ENCODE measurements around the gene SPRYD3.
A peak's percentile ranks its signal among the peaks of the same experiment; 100 is the strongest.

Gene SPRYD3

GRCh38 chr12:53079226-53080117 is at the start of gene SPRYD3:
Gene SPRYD3, minus strand, starts transcription at chr12:53079390. Its CDS starts 57 bp downstream, at chr12:53079333.
- peaks cover 2 to 27% (median 17%) of the 10 kb centered on the region in 5 donors for H3K4me1 ChIP-seq (ENCODE audit: control insufficient read depth in 5 of 5, insufficient read depth in 5 of 5, low read length in 5 of 5)
- H3K27ac ChIP-seq (ENCODE audit: low read depth, low read length), result peak within 1 kb of the TSS; percentile 92
- peaks cover 4 to 30% (median 28%) of the 10 kb centered on the region in 5 donors for H3K36me3 ChIP-seq (ENCODE audit: control insufficient read depth in 5 of 5, insufficient read depth in 5 of 5, low read length in 5 of 5)
- H3K27me3 ChIP-seq (ENCODE audit: control insufficient read depth in 5 of 5, insufficient read depth in 4 of 5, low read length in 5 of 5), result no peaks in the 10 kb centered on the region
- H3K4me3 ChIP-seq (ENCODE audit: low read depth in 1 of 5, low read length in 5 of 5), result peak within 1 kb of the TSS; percentile 60 to 85 (median 78)
- peak within 1 kb of the TSS; percentile 75 to 87 (median 82) for H3K9ac ChIP-seq (ENCODE audit: low read length in 5 of 5)
- H3K9me3 ChIP-seq (ENCODE audit: control insufficient read depth in 5 of 5, low read length in 5 of 5), result no peaks in the 10 kb centered on the region

DNA sequence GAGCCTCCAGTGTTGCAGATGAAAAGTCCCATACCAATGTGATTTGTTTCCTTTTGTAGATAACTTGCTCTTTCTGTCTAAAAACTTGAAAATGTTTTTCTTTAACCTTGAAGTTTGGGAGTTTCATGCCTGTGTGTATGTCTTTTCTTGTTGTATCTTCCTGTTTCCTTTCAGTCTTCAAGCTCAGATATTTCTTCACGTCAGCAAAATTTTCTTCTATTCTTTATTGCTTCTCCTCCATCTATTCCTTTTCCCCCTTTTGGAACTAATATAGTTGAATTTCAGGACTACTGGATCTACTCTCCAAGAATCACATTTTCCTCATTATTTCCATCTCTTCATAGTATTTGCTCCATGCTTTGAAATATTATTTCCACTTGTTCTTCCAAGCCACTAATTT is 48.0 kb upstream of the SPRYD3 start:
- Histone ChIP-seq H3K9me3 (ENCODE audit: control insufficient read depth in 5 of 5, low read length in 5 of 5) (no peaks in the 10 kb centered on the region), H3K4me1 (ENCODE audit: control insufficient read depth in 5 of 5, insufficient read depth in 5 of 5, low read length in 5 of 5) (no peaks in the 10 kb centered on the region), H3K9ac (ENCODE audit: low read length in 5 of 5) (no peak overlapping the region), H3K27ac (ENCODE audit: low read depth, low read length) (no peak overlapping the region), H3K27me3 (ENCODE audit: control insufficient read depth in 5 of 5, insufficient read depth in 4 of 5, low read length in 5 of 5) (peaks cover 0 to 4% (median 0%) of the 10 kb centered on the region in 5 donors), H3K4me3 (ENCODE audit: low read depth in 1 of 5, low read length in 5 of 5) (no peak overlapping the region), H3K36me3 (ENCODE audit: control insufficient read depth in 5 of 5, insufficient read depth in 5 of 5, low read length in 5 of 5) (no peaks in the 10 kb centered on the region)

- H3K9ac ChIP-seq (ENCODE audit: low read length in 5 of 5), result no peak overlapping the region
- H3K27me3 ChIP-seq (ENCODE audit: control insufficient read depth in 5 of 5, insufficient read depth in 4 of 5, low read length in 5 of 5), result no peaks in the 10 kb centered on the region
Measured at GRCh38 chr12:53124352-53124723, 45.1 kb upstream of the SPRYD3 start.

DNA sequence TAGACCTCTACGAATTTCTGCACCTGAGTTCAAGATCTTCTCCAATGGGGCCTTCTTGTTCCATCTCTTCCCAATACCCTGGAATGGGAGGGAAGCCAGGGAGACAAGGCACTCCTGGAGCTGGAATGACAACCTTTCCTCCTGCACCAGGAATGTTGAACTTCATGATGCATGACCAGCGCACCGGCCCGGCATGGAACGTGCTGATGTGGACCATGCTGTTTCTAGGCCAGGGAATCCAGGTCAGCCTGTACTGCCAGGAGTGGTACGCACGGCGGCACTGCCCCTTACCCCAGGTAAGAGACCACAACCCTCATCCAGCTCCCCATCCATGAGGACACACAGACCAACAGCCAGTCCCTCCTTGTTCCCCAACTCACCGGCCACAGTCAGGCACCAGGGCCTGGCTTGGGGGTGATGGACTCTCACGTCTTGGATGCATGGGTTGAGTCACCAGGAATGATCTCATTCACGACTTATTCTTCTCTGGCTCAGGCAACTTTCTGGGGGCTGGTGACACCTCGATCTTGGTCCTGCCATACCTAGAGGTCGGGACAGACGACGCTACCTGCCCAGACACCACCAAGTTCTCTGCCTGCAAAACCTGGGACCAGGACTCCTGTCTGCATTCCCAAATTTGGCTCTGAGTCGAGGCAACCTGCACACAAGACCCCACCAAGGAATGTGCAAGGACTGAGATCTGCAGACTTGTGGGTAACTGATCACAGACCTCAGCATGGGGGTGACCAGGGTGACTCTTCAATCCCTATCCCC is 44.6 kb upstream of the SPRYD3 start:
- Histone ChIP-seq H3K4me3 (ENCODE audit: low read depth in 1 of 5, low read length in 5 of 5) (no peak overlapping the region), H3K4me1 (ENCODE audit: control insufficient read depth in 5 of 5, insufficient read depth in 5 of 5, low read length in 5 of 5) (no peaks in the 10 kb centered on the region), H3K9me3 (ENCODE audit: control insufficient read depth in 5 of 5, low read length in 5 of 5) (no peaks in the 10 kb centered on the region), H3K27ac (ENCODE audit: low read depth, low read length) (no peak overlapping the region), H3K27me3 (ENCODE audit: control insufficient read depth in 5 of 5, insufficient read depth in 4 of 5, low read length in 5 of 5) (peaks cover 0 to 2% (median 0%) of the 10 kb centered on the region in 5 donors), H3K36me3 (ENCODE audit: control insufficient read depth in 5 of 5, insufficient read depth in 5 of 5, low read length in 5 of 5) (no peaks in the 10 kb centered on the region), H3K9ac (ENCODE audit: low read length in 5 of 5) (no peak overlapping the region)

More at GRCh38 chr12:53124352-53124723, 45.1 kb upstream of the SPRYD3 start:
- H3K9me3 ChIP-seq (ENCODE audit: control insufficient read depth in 5 of 5, low read length in 5 of 5), result no peaks in the 10 kb centered on the region
- H3K4me3 ChIP-seq (ENCODE audit: low read depth in 1 of 5, low read length in 5 of 5), result no peak overlapping the region
- H3K36me3 ChIP-seq (ENCODE audit: control insufficient read depth in 5 of 5, insufficient read depth in 5 of 5, low read length in 5 of 5), result no peaks in the 10 kb centered on the region
- no peak overlapping the region for H3K27ac ChIP-seq (ENCODE audit: low read depth, low read length)
- H3K4me1 ChIP-seq (ENCODE audit: control insufficient read depth in 5 of 5, insufficient read depth in 5 of 5, low read length in 5 of 5), result no peaks in the 10 kb centered on the region

DNA sequence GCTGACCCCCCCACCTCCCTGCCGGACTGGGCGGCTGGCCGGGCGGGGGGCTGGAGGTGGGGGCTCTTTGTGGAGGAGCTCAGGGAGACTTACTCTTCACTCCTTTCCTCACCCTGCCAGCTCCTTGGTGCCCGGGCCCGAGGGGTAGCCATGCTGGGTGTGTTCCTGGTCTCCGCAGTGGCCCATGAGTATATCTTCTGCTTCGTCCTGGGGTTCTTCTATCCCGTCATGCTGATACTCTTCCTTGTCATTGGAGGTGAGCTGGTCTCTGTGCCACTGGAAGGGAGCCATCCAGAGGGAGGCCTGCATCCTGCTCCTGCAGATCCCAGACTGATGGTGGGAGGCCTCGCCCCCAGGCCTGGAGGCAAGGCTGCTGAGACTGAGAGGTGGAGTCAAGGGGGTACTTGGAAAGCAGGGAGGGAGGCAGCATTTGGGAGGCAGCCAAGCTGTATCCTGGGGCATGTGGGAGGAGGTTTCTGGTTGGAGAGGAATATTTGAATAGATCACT is 43.8 kb upstream of the SPRYD3 start:
- Histone ChIP-seq H3K9me3 (ENCODE audit: control insufficient read depth in 5 of 5, low read length in 5 of 5) (no peaks in the 10 kb centered on the region), H3K36me3 (ENCODE audit: control insufficient read depth in 5 of 5, insufficient read depth in 5 of 5, low read length in 5 of 5) (no peaks in the 10 kb centered on the region), H3K4me1 (ENCODE audit: control insufficient read depth in 5 of 5, insufficient read depth in 5 of 5, low read length in 5 of 5) (no peaks in the 10 kb centered on the region), H3K4me3 (ENCODE audit: low read depth in 1 of 5, low read length in 5 of 5) (no peak overlapping the region), H3K27ac (ENCODE audit: low read depth, low read length) (no peak overlapping the region), H3K27me3 (ENCODE audit: control insufficient read depth in 5 of 5, insufficient read depth in 4 of 5, low read length in 5 of 5) (peaks cover 0 to 2% (median 0%) of the 10 kb centered on the region in 5 donors), H3K9ac (ENCODE audit: low read length in 5 of 5) (no peak overlapping the region)

- Histone ChIP-seq H3K4me3 (ENCODE audit: low read depth in 1 of 5, low read length in 5 of 5) (no peak overlapping the region), H3K27ac (ENCODE audit: low read depth, low read length) (no peak overlapping the region), H3K36me3 (ENCODE audit: control insufficient read depth in 5 of 5, insufficient read depth in 5 of 5, low read length in 5 of 5) (no peaks in the 10 kb centered on the region), H3K9ac (ENCODE audit: low read length in 5 of 5) (no peak overlapping the region), H3K9me3 (ENCODE audit: control insufficient read depth in 5 of 5, low read length in 5 of 5) (no peaks in the 10 kb centered on the region), H3K4me1 (ENCODE audit: control insufficient read depth in 5 of 5, insufficient read depth in 5 of 5, low read length in 5 of 5) (no peaks in the 10 kb centered on the region), H3K27me3 (ENCODE audit: control insufficient read depth in 5 of 5, insufficient read depth in 4 of 5, low read length in 5 of 5) (peaks cover 0 to 2% (median 0%) of the 10 kb centered on the region in 5 donors)
Measured at GRCh38 chr12:53120685-53121525, 41.7 kb upstream of the SPRYD3 start.

GRCh38 chr12:53118751-53119300 is 39.6 kb upstream of the SPRYD3 start:
- Histone ChIP-seq H3K27me3 (ENCODE audit: control insufficient read depth in 5 of 5, insufficient read depth in 4 of 5, low read length in 5 of 5) (peaks cover 0 to 2% (median 0%) of the 10 kb centered on the region in 5 donors), H3K27ac (ENCODE audit: low read depth, low read length) (no peak overlapping the region), H3K36me3 (ENCODE audit: control insufficient read depth in 5 of 5, insufficient read depth in 5 of 5, low read length in 5 of 5) (no peaks in the 10 kb centered on the region)

DNA sequence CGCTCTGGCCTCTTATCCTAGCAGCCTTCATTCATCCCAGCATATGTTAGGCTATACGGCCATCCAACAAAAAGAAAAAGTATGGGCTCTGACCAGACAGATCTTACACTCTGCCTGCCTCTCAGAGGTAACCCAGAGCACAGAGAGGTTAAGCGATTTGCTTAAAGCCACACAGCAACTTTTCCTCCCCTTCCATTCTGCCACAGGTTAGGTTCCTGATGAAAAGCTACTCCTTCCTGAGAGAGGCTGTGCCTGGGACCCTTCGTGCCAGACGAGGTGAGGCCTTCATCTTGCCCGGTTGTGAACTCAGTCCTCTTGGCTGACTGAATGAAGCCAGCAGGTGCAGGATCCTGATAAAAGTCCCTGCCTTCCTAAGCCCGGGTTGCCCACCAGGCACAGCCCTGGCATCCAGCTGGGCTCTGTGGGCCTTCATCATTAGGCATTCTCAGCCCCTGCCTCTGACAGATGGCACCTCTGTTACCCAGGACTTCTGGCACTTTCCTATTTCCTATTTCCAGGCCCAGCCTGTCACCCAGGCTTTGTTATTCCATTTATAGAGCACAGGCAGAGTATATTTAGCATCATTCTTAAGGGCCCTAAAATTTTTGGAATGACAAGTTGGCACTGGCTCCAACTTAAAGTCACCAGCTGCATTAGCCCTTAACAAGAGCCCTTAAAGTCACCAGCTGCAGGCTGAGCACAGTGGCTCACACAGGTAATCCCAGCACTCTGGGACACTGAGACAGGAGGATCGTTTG is 36.9 kb upstream of the SPRYD3 start:
- Histone ChIP-seq H3K36me3 (ENCODE audit: control insufficient read depth in 5 of 5, insufficient read depth in 5 of 5, low read length in 5 of 5) (no peaks in the 10 kb centered on the region), H3K4me1 (ENCODE audit: control insufficient read depth in 5 of 5, insufficient read depth in 5 of 5, low read length in 5 of 5) (peaks cover 0 to 3% (median 0%) of the 10 kb centered on the region in 5 donors), H3K27me3 (ENCODE audit: control insufficient read depth in 5 of 5, insufficient read depth in 4 of 5, low read length in 5 of 5) (peaks cover 0 to 2% (median 0%) of the 10 kb centered on the region in 5 donors), H3K27ac (ENCODE audit: low read depth, low read length) (no peak overlapping the region), H3K4me3 (ENCODE audit: low read depth in 1 of 5, low read length in 5 of 5) (no peak overlapping the region), H3K9ac (ENCODE audit: low read length in 5 of 5) (no peak overlapping the region), H3K9me3 (ENCODE audit: control insufficient read depth in 5 of 5, low read length in 5 of 5) (no peaks in the 10 kb centered on the region)

More at GRCh38 chr12:53118751-53119300, 39.6 kb upstream of the SPRYD3 start:
- Histone ChIP-seq H3K9me3 (ENCODE audit: control insufficient read depth in 5 of 5, low read length in 5 of 5) (no peaks in the 10 kb centered on the region), H3K9ac (ENCODE audit: low read length in 5 of 5) (no peak overlapping the region), H3K4me3 (ENCODE audit: low read depth in 1 of 5, low read length in 5 of 5) (no peak overlapping the region), H3K4me1 (ENCODE audit: control insufficient read depth in 5 of 5, insufficient read depth in 5 of 5, low read length in 5 of 5) (peaks cover 0 to 3% (median 0%) of the 10 kb centered on the region in 5 donors)
